Duodenal mucosa (tissue), 2 donors: Measurements from ENCODE around the gene USP21.
A peak's percentile ranks its signal among the peaks of the same experiment; 100 is the strongest.
"Not testable (repeated sequence)": the region's sequence is repeated elsewhere in the genome, so short reads cannot be mapped to it uniquely, and the experiment has no call there.

Experiments used
- H3K27ac ChIP-seq: one replicate; pipeline ENCODE4 v1.7.0; 2013; ENCODE audit warnings: low read depth, low read length
- H3K27me3 ChIP-seq, 2 donors: one replicate each; pipeline ENCODE4 v1.7.0; 2013; ENCODE audit warnings: low read length in 2 of 2, control low read depth in 1 of 2; ENCODE audit not compliant: insufficient read depth in 2 of 2, control insufficient read depth in 1 of 2
- H3K36me3 ChIP-seq, 2 donors: one replicate each; pipeline ENCODE4 v1.7.0; 2013; ENCODE audit warnings: low read length in 2 of 2, control low read depth in 1 of 2; ENCODE audit not compliant: insufficient read depth in 2 of 2, control insufficient read depth in 1 of 2
- H3K4me1 ChIP-seq, 2 donors: one replicate each; pipeline ENCODE4 v1.7.0; 2013; ENCODE audit warnings: low read length in 2 of 2, control low read depth in 1 of 2; ENCODE audit not compliant: insufficient read depth in 2 of 2, control insufficient read depth in 1 of 2
- H3K4me3 ChIP-seq, 2 donors: one replicate each; pipeline ENCODE4 v1.7.0; 2013; ENCODE audit warnings: low read length in 2 of 2, low read depth in 1 of 2
- H3K9ac ChIP-seq, 2 donors: one replicate each; pipeline ENCODE4 v1.7.0; 2013; ENCODE audit warnings: low read length in 2 of 2, low read depth in 1 of 2
- H3K9me3 ChIP-seq, 2 donors: one replicate each; pipeline ENCODE4 v1.7.0; 2013; ENCODE audit warnings: low read length in 2 of 2, control low read depth in 1 of 2; ENCODE audit not compliant: control insufficient read depth in 1 of 2

The USP21 gene, protein sequence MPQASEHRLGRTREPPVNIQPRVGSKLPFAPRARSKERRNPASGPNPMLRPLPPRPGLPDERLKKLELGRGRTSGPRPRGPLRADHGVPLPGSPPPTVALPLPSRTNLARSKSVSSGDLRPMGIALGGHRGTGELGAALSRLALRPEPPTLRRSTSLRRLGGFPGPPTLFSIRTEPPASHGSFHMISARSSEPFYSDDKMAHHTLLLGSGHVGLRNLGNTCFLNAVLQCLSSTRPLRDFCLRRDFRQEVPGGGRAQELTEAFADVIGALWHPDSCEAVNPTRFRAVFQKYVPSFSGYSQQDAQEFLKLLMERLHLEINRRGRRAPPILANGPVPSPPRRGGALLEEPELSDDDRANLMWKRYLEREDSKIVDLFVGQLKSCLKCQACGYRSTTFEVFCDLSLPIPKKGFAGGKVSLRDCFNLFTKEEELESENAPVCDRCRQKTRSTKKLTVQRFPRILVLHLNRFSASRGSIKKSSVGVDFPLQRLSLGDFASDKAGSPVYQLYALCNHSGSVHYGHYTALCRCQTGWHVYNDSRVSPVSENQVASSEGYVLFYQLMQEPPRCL

DNA sequence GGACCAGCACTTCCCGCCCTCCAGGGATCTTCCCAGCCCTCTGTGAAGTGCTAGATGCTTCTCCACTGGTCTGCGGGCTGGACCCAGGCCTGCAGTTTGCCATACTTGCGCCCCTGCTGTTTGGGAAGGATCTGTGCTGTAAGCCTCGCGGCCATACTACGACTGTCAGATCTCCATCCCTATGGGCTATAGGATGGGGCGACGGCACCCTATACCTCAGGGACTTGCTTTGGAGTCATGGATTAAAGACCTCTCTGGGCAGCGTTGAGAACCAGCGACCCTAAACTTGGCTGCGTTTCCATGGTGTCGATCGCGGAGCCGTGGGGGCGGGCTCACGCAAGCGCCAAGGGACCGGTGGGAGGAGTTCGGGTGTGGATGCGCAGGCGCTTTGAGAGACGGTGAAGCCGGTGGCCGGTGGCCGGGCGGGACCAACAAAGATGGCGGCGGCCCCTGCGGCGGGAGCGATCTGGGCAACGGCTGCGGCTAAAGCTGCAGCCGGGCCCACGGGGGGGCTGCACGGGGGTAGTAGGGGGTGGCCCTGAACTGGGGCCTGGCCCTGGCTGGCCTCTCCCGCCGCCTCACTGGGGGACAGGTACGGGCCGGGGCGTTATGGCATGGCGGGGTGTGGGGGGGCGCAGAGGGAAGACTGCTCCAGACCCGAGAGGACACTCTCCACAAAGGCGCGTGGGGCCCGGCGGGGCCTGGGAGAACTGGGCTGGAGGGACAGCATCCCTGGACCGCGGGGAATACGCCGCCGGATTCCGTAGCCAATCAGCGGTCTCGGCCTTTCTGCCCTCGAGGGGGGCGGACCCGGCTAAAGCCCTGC is at the start of gene USP21:
TSS of gene USP21 (plus strand) at position 414 of the 826 bp plus-strand sequence. CDS start 1,141 bp downstream, outside the sequence.
- peaks cover 29 to 41% of the 10 kb centered on the region in 2 donors for H3K4me1 ChIP-seq
- no peaks in the 10 kb centered on the region for H3K9me3 ChIP-seq
- peak within 1 kb of the TSS; percentile 89 to 91 for H3K9ac ChIP-seq
- peak within 1 kb of the TSS; percentile 96 to 98 for H3K4me3 ChIP-seq
- H3K27me3 ChIP-seq = no peaks in the 10 kb centered on the region
- peak within 1 kb of the TSS; percentile 58 for H3K27ac ChIP-seq
- peaks cover 14 to 49% of the 10 kb centered on the region in 2 donors for H3K36me3 ChIP-seq

- peaks cover 5 to 29% of the 10 kb centered on the region in 2 donors for H3K4me1 ChIP-seq
- H3K36me3 ChIP-seq = peaks cover 0 to 25% of the 10 kb centered on the region in 2 donors
- H3K27ac ChIP-seq = no peak overlapping the region
- H3K27me3 ChIP-seq = no peaks in the 10 kb centered on the region
- H3K9me3 ChIP-seq = no peaks in the 10 kb centered on the region
- H3K4me3 ChIP-seq = no peak overlapping the region
- H3K9ac ChIP-seq = no peak overlapping the region
These were observed 48.2 kb upstream of the USP21 start for GRCh38 chr1:161111117-161111516.

GRCh38 chr1:161111527-161111926 is 47.8 kb upstream of the USP21 start:
- no peaks in the 10 kb centered on the region for H3K9me3 ChIP-seq
- no peak overlapping the region for H3K9ac ChIP-seq
- no peaks in the 10 kb centered on the region for H3K27me3 ChIP-seq
- peaks cover 9 to 33% of the 10 kb centered on the region in 2 donors for H3K4me1 ChIP-seq
- no peak overlapping the region for H3K4me3 ChIP-seq
- no peak overlapping the region for H3K27ac ChIP-seq
- H3K36me3 ChIP-seq = peaks cover 0 to 25% of the 10 kb centered on the region in 2 donors

- peaks cover 15 to 47% of the 10 kb centered on the region in 2 donors for H3K4me1 ChIP-seq
- H3K27ac ChIP-seq = no peak overlapping the region
- no peaks in the 10 kb centered on the region for H3K9me3 ChIP-seq
- no peak overlapping the region for H3K4me3 ChIP-seq
- H3K9ac ChIP-seq = no peak overlapping the region
- no peaks in the 10 kb centered on the region for H3K27me3 ChIP-seq
- H3K36me3 ChIP-seq = peaks cover 0 to 21% of the 10 kb centered on the region in 2 donors
These were observed 45.4 kb upstream of the USP21 start for GRCh38 chr1:161113915-161114314.

- Histone ChIP-seq H3K27me3 (no peaks in the 10 kb centered on the region), H3K9ac (no peak overlapping the region), H3K9me3 (no peaks in the 10 kb centered on the region), H3K36me3 (peaks cover 0 to 14% of the 10 kb centered on the region in 2 donors), H3K27ac (no peak overlapping the region), H3K4me3 (no peak overlapping the region), H3K4me1 (peaks cover 21 to 53% of the 10 kb centered on the region in 2 donors)
These were observed 44.7 kb upstream of the USP21 start for GRCh38 chr1:161114556-161114955.

GRCh38 chr1:161115132-161115711 is 44.1 kb upstream of the USP21 start:
- no peak overlapping the region for H3K9ac ChIP-seq
- H3K4me1 ChIP-seq = peaks cover 28 to 60% of the 10 kb centered on the region in 2 donors
- no peak overlapping the region for H3K4me3 ChIP-seq
- no peaks in the 10 kb centered on the region for H3K9me3 ChIP-seq
- peaks cover 2 to 11% of the 10 kb centered on the region in 2 donors for H3K36me3 ChIP-seq
- H3K27me3 ChIP-seq = no peaks in the 10 kb centered on the region
- no peak overlapping the region for H3K27ac ChIP-seq

GRCh38 chr1:161115961-161116360 is 43.3 kb upstream of the USP21 start:
- H3K27me3 ChIP-seq, H3K9ac ChIP-seq, H3K9me3 ChIP-seq, H3K4me3 ChIP-seq, H3K27ac ChIP-seq: not testable (repeated sequence)
- Histone ChIP-seq H3K36me3 (peaks cover 9 to 19% of the 10 kb centered on the region in 2 donors), H3K4me1 (peaks cover 33 to 64% of the 10 kb centered on the region in 2 donors)

DNA sequence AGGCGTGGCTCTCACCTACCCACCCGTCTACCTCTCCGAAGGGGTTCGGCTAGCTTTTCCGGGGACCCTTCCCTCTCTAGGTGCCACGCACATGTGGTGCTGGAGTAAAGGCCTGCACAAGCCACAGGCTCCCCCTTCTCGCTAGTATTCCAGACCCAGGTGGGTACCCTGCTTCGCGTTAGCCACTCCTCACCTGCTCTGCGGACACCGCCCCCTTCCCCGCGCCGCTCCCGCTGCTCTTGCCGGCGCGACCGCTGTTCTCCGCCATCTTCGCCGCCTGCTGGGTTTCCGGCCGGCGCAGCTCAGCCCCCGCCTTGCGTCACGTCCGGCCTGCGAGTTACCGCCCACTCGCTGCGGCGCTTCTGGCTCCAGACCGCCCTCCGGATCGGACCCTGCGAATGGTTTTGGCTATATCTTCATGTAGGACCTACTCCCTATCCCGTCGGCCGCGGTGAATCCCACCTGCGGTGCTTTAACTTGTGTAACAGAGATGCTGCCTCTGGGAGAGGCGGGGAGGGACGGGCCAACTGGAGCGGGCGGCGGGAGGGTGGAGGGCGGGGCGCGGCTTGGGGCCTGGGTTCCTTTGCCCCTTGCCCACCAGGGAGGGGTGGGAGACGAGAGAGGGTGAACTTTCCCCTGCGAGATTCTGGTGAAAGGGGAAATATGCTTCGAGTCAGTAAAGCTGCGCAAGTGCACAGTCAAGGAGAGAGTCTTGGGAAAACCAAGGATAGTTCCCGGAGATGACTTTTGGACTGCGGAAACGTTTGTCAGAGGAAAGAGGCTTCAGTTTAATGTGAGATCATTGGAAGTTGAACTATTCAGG is 41.3 kb upstream of the USP21 start, which contains the start of the genes NIT1 and PFDN2:
TSS of gene NIT1 (plus strand) at position 347 of the 823 bp plus-strand sequence. CDS start at position 419, 72 bp downstream.
TSS of gene PFDN2 (minus strand) at position 279 of the 823 bp plus-strand sequence. CDS start at position 268, 11 bp downstream.
- H3K9ac ChIP-seq = peak within 1 kb of the TSS; percentile 99
- H3K27ac ChIP-seq = peak within 1 kb of the TSS; percentile 95
- peaks cover 33 to 60% of the 10 kb centered on the region in 2 donors for H3K4me1 ChIP-seq
- H3K9me3 ChIP-seq = no peaks in the 10 kb centered on the region
- peak within 1 kb of the TSS; percentile 92 to 100 for H3K4me3 ChIP-seq
- H3K36me3 ChIP-seq = peaks cover 29 to 39% of the 10 kb centered on the region in 2 donors
- H3K27me3 ChIP-seq = no peaks in the 10 kb centered on the region
